T-cell (primary cell): ENCODE data around the gene PF4V1. TPM values are rescaled to one million over a fixed set of nuclear protein-coding genes. Genes with fewer than 3 reads are reported as not detected.

Experiments
- ATAC-seq, 4 experiments: fragments of 200-7000 bp in 3 of 4; fragments of 150-1000 bp in 1 of 4; cut with Tn5 transposase; replicated peaks in 1 of 4; 1 replicate in 3 of 4; 2 replicates in 1 of 4; pipeline ENCODE4 v1.10.0; 2021; ENCODE audit warnings: moderate library complexity in 3 of 4, mild to moderate bottlenecking in 2 of 4, moderate number of reproducible peaks in 1 of 4
- CTCF ChIA-PET, 2 donors: fragments of 300-600 bp; sonication (Branson Sonifier 250); formaldehyde crosslinking; loops; one replicate each; lab custom pipeline; 2022; ENCODE audit warnings: antibody characterized with exemption in 2 of 2; lab: Charles Lee
- POLR2A ChIA-PET, 2 donors: fragments of 300-600 bp; sonication (Branson Sonifier 250); formaldehyde crosslinking; loops; one replicate each; lab custom pipeline; 2022; ENCODE audit warnings: antibody characterized with exemption in 2 of 2; lab: Charles Lee
- DNase-seq, 35 experiments: peaks; one replicate each; pipeline versions ENCODE4 v3.0.0 to v3.0.0-alpha.2; 2013 to 2023
- H3K27ac ChIP-seq: one replicate; pipeline ENCODE4 v1.5.1; 2013; ENCODE audit warnings: low read length
- H3K27me3 ChIP-seq, 2 experiments: replicated peaks in 1 of 2; 1 replicate in 1 of 2; 2 replicates in 1 of 2; pipeline versions ENCODE4 v1.6.1 to v1.7.0; 2013; ENCODE audit warnings: low read length in 1 of 2, mixed read lengths in 1 of 2; ENCODE audit not compliant: control insufficient read depth in 2 of 2, insufficient read depth in 2 of 2; ENCODE audit errors: extremely low read depth in 1 of 2
- H3K36me3 ChIP-seq, 2 donors: 1 replicate in 1 of 2; 2 replicates in 1 of 2; pipeline versions ENCODE4 v1.6.1 to v1.7.0; 2013; ENCODE audit warnings: low read length in 1 of 2; ENCODE audit not compliant: control insufficient read depth in 2 of 2, insufficient read depth in 1 of 2; ENCODE audit errors: extremely low read depth in 1 of 2
- H3K4me1 ChIP-seq, 2 experiments: 1 replicate in 1 of 2; 2 replicates in 1 of 2; pipeline versions ENCODE4 v1.6.1 to v1.7.0; 2013; ENCODE audit warnings: low read length in 2 of 2, mixed read lengths in 1 of 2; ENCODE audit not compliant: insufficient read depth in 2 of 2, control insufficient read depth in 1 of 2; ENCODE audit errors: extremely low read depth in 1 of 2
- H3K4me3 ChIP-seq, 2 donors: 1 replicate in 1 of 2; 2 replicates in 1 of 2; pipeline versions ENCODE4 v1.5.1 to v1.7.0; 2013; ENCODE audit warnings: mild to moderate bottlenecking in 2 of 2, low read length in 1 of 2, moderate library complexity in 1 of 2; ENCODE audit not compliant: control insufficient read depth in 1 of 2; ENCODE audit errors: extremely low read depth in 1 of 2
- H3K9me3 ChIP-seq: 2 replicates; pipeline ENCODE4 v1.7.0; 2013
- H3K27ac Mint-ChIP-seq, 2 donors: one replicate each; pipeline ENCODE4 v1.8.0; 2020 to 2021; ENCODE audit warnings: mild to moderate bottlenecking in 2 of 2, mixed read lengths in 2 of 2
- H3K27me3 Mint-ChIP-seq, 2 donors: one replicate each; pipeline ENCODE4 v1.8.0; 2021 to 2022; ENCODE audit warnings: mixed read lengths in 2 of 2
- H3K36me3 Mint-ChIP-seq: one replicate; pipeline ENCODE4 v1.8.0; 2021; ENCODE audit warnings: mixed read lengths
- H3K4me1 Mint-ChIP-seq, 3 donors: one replicate each; pipeline ENCODE4 v1.8.0; 2020 to 2022; ENCODE audit warnings: mixed read lengths in 3 of 3, mild to moderate bottlenecking in 1 of 3
- H3K4me3 Mint-ChIP-seq, 3 donors: one replicate each; pipeline ENCODE4 v1.8.0; 2020 to 2022; ENCODE audit warnings: mild to moderate bottlenecking in 3 of 3, mixed read lengths in 3 of 3, moderate library complexity in 3 of 3
- H3K9me3 Mint-ChIP-seq, 3 donors: one replicate each; pipeline ENCODE4 v1.8.0; 2020 to 2022; ENCODE audit warnings: mixed read lengths in 3 of 3
- WGBS: methylation state at CpG from one replicate; pipeline ENCODE4 v1.1.5; 2013; ENCODE audit warnings: missing lambda C conversion rate; ENCODE audit not compliant: insufficient coverage; 5-methylcytosine and 5-hydroxymethylcytosine counted together
- total RNA-seq, 35 experiments: library from RNA in 6 of 35; stranded (reverse) in 6 of 35; fragments of 120-200 nt in 1 of 35; gene quantifications; one replicate each; pipeline versions ENCODE4 v1.2.1 to v1.2.4 and lab custom pipeline; 2013 to 2026

Gene PF4V1
- total RNA-seq, 5 donors from 2014 or later (not counting 1 experiment from before 2014, with no cell fraction given): 1.6 TPM; not detected in 4

DNA sequence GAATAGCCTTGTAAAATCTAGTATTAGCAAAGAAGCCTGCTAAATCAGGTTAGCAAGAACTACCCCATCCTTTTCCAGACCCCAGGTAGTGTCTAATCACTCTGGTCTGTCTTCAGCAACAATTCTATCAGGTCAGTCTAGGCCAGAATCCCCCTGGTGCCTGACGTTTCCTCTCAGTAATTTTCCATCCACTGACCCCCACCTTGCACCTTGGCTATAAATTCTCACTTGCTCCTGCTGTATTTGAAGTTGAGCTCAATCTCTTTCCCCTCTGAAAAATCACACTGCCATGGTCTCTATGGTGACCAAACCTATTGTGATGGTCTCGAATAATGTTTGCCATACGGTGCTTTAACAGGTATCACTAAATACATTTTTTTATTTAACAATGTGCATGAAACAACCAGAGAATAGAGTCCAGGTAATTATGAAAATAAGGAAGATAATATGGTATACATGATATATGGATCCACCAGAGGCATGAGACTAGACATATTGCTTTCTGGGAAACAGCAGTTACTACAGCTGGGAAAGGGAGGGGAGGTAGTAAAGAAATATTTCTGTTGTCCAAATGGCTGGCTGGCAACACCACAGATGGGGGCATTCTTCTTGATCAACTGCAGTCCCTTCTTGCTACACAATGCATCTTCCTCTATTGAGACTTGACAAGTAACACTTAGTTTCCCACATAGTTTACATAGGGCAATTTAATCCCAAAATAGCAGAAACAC is 49.9 kb downstream of the PF4V1 start:
- POLR2A ChIA-PET: no interaction called here
- CTCF ChIA-PET: no interaction called here
- Mint-ChIP-seq H3K27me3 (no peaks in the 10 kb centered on the region), H3K4me3 (no peak overlapping the region), H3K9me3 (peaks cover 0 to 10% (median 0%) of the 10 kb centered on the region in 3 donors), H3K4me1 (no peaks in the 10 kb centered on the region), H3K27ac (no peak overlapping the region), H3K36me3 (no peaks in the 10 kb centered on the region)
- H3K27me3 ChIP-seq: no peaks in the 10 kb centered on the region
- no peak overlapping the region for H3K27ac ChIP-seq
- 25% methylated on average over 1 of the region's 3 CpGs for WGBS
- ATAC-seq (no peak), DNase-seq (no peak)
- H3K4me3 ChIP-seq: no peak overlapping the region
- no peaks in the 10 kb centered on the region for H3K4me1 ChIP-seq
- no peaks in the 10 kb centered on the region for H3K36me3 ChIP-seq
- no peaks in the 10 kb centered on the region for H3K9me3 ChIP-seq

Other genes with a start within 250 kb of the PF4V1 start
- gene RASSF6, start 232.9 kb upstream of the PF4V1 start, total RNA-seq: 1 to 10 TPM in 1 of 5 donors, under 1 TPM in 4; 0.25 to 1.1 (median 0.47) TPM
- gene CXCL8, start 112.7 kb upstream of the PF4V1 start, total RNA-seq: 1 to 10 TPM in 1 of 5 donors, under 1 TPM in 4; 0.39 to 1.4 (median 0.67) TPM
- not detected for gene CXCL6, start 16.6 kb upstream of the PF4V1 start, total RNA-seq
- not detected for gene CXCL1, start 16.1 kb downstream of the PF4V1 start, total RNA-seq
- gene PF4, start 128.7 kb downstream of the PF4V1 start, total RNA-seq: 10 to 100 TPM in 1 of 5 donors, not detected in 4; 10.2 TPM
- gene PPBP, start 134.9 kb downstream of the PF4V1 start, total RNA-seq: 10 to 100 TPM in 1 of 5 donors, 1 to 10 TPM in 1, under 1 TPM in 1, not detected in 2; 0.36 to 24.7 (median 1.3) TPM
- under 1 TPM in 1 of 5 donors, not detected in 4; 0.43 TPM for gene CXCL5, start 145.4 kb downstream of the PF4V1 start, total RNA-seq
- under 1 TPM in 2 of 5 donors, not detected in 3; 0.32 to 0.35 TPM for gene CXCL3, start 185.4 kb downstream of the PF4V1 start, total RNA-seq
- gene CXCL2, start 245.9 kb downstream of the PF4V1 start, total RNA-seq: under 1 TPM; 0.20 to 0.60 (median 0.30) TPM